DMS114 treated with DMSO at 0.1 percent for 48 hours (cell line): Measurements from ENCODE around the gene IDH3B.

ENCODE experiments used
- DNase-seq: peaks from one replicate; lab custom pipeline; 2025; ENCODE audit not compliant: unreplicated experiment; lab: John Stamatoyannopoulos, UW

Gene IDH3B

GRCh38 chr20:2624190-2624589, 39.8 kb downstream of the IDH3B start:
- DNase-seq, result no peak

- no peak for DNase-seq
Measured at GRCh38 chr20:2619961-2620595, 43.9 kb downstream of the IDH3B start.

- no peak for DNase-seq
Measured at GRCh38 chr20:2619337-2619736, 44.7 kb downstream of the IDH3B start.

- DNase-seq, result no peak
Measured at GRCh38 chr20:2618815-2619214, 45.2 kb downstream of the IDH3B start.

- DNase-seq, result no peak
Measured at GRCh38 chr20:2617099-2617714, 46.8 kb downstream of the IDH3B start.

- DNase-seq, result no peak
Measured at GRCh38 chr20:2616634-2617033, 47.4 kb downstream of the IDH3B start.

- DNase-seq, result no peak
Measured at GRCh38 chr20:2612073-2612472, 51.9 kb downstream of the IDH3B start.

GRCh38 chr20:2610941-2611720, 52.9 kb downstream of the IDH3B start:
- no peak for DNase-seq

- no peak for DNase-seq
Measured at GRCh38 chr20:2610326-2610725, 53.7 kb downstream of the IDH3B start.
